ENCODE results near the gene HNRNPC.
"Not testable (repeated sequence)": the region's sequence is repeated elsewhere in the genome, so short reads cannot be mapped to it uniquely, and the experiment has no call there.

The HNRNPC gene

DNA sequence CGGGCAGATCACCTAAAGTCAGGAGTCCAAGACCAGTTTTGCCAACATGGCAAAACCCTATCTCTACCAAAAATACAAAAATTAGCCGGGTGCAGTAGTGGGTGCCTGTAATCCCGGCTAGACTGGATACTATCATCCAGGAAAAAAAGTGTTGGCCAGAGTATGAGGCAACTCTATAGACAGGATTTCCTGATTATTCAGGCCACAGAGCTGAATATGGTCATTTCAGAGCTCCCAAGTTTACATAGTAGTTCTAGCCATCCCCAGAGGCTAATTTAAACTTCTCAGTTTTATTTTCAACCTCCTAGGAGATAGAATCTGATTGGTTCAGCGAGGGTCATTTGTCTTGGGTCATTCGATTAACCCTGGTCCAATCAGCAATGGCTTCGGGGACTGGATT lies 17.9 kb upstream of the HNRNPC start:
- Histone ChIP-seq H3K9me3 (ENCODE audit: severe bottlenecking) (no peaks in the 10 kb centered on the region), H3K4me3 (ENCODE audit: severe bottlenecking) (no peak overlapping the region), H3K27me3 (ENCODE audit: insufficient read depth, poor library complexity, severe bottlenecking) (no peaks in the 10 kb centered on the region), H3K4me1 (ENCODE audit: insufficient read depth, poor library complexity, severe bottlenecking) (no peaks in the 10 kb centered on the region), H3K36me3 (ENCODE audit: low read depth) (no peaks in the 10 kb centered on the region), H3K27ac (ENCODE audit: poor library complexity, severe bottlenecking) (no peak overlapping the region)
- no peak for DNase-seq (ENCODE audit: low spot score)
- ATAC-seq (ENCODE audit: low read depth): no peak
- TF ChIP-seq, protein P1, sequence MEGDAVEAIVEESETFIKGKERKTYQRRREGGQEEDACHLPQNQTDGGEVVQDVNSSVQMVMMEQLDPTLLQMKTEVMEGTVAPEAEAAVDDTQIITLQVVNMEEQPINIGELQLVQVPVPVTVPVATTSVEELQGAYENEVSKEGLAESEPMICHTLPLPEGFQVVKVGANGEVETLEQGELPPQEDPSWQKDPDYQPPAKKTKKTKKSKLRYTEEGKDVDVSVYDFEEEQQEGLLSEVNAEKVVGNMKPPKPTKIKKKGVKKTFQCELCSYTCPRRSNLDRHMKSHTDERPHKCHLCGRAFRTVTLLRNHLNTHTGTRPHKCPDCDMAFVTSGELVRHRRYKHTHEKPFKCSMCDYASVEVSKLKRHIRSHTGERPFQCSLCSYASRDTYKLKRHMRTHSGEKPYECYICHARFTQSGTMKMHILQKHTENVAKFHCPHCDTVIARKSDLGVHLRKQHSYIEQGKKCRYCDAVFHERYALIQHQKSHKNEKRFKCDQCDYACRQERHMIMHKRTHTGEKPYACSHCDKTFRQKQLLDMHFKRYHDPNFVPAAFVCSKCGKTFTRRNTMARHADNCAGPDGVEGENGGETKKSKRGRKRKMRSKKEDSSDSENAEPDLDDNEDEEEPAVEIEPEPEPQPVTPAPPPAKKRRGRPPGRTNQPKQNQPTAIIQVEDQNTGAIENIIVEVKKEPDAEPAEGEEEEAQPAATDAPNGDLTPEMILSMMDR (IDR thresholded peaks at IDR 0.05; ENCODE audit: poor library complexity, severe bottlenecking): no peak

GRCh38 chr14:21286516-21286915 lies 17.3 kb upstream of the HNRNPC start:
- not testable (repeated sequence) for ATAC-seq (ENCODE audit: low read depth); H3K27ac ChIP-seq (ENCODE audit: poor library complexity, severe bottlenecking); DNase-seq (ENCODE audit: low spot score)

GRCh38 chr14:21281917-21282316 lies 12.7 kb upstream of the HNRNPC start:
- not testable (repeated sequence) for ATAC-seq (ENCODE audit: low read depth); DNase-seq (ENCODE audit: low spot score); H3K36me3 ChIP-seq (ENCODE audit: low read depth); H3K27ac ChIP-seq (ENCODE audit: poor library complexity, severe bottlenecking); H3K4me1 ChIP-seq (ENCODE audit: insufficient read depth, poor library complexity, severe bottlenecking); H3K4me3 ChIP-seq (ENCODE audit: severe bottlenecking); H3K9me3 ChIP-seq (ENCODE audit: severe bottlenecking); H3K27me3 ChIP-seq (ENCODE audit: insufficient read depth, poor library complexity, severe bottlenecking)

More at GRCh38 chr14:21286516-21286915, 17.3 kb upstream of the HNRNPC start:
- not testable (repeated sequence) for H3K9me3 ChIP-seq (ENCODE audit: severe bottlenecking); H3K4me3 ChIP-seq (ENCODE audit: severe bottlenecking); H3K4me1 ChIP-seq (ENCODE audit: insufficient read depth, poor library complexity, severe bottlenecking); H3K36me3 ChIP-seq (ENCODE audit: low read depth); H3K27me3 ChIP-seq (ENCODE audit: insufficient read depth, poor library complexity, severe bottlenecking)

DNA sequence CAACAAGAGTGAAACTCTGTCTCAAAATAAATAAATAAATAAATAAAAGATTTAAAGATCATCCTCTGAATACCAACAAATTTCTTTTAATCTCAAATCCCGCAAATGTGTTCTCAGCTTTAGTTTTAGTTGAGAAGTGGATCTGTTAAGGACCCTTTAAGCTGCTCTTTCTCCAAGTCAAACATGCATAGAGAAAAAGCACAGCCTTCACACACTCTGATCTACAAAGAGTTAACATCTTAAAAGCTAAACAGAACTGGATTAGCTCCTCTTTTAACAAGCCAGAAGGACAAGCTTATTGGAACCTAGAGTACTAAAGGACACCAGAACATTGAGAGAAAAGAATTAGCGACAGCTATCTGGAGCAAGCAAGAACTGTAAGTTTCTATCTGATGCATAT lies 10.5 kb upstream of the HNRNPC start, which contains the start of gene RPGRIP1:
RPGRIP1 (plus strand) TSS at position 301 of the 400 bp plus-strand sequence. CDS start 7,894 bp downstream, outside the sequence.
- TF ChIP-seq, protein P1 (IDR thresholded peaks at IDR 0.05; ENCODE audit: poor library complexity, severe bottlenecking): no peak
- ATAC-seq (ENCODE audit: low read depth) (no peak), DNase-seq (ENCODE audit: low spot score) (no peak)
- no peaks in the 10 kb centered on the region for H3K4me1 ChIP-seq (ENCODE audit: insufficient read depth, poor library complexity, severe bottlenecking)
- H3K27ac ChIP-seq (ENCODE audit: poor library complexity, severe bottlenecking): no peak within 1 kb of the TSS
- no peaks in the 10 kb centered on the region for H3K36me3 ChIP-seq (ENCODE audit: low read depth)
- no peak within 1 kb of the TSS for H3K4me3 ChIP-seq (ENCODE audit: severe bottlenecking)
- H3K27me3 ChIP-seq (ENCODE audit: insufficient read depth, poor library complexity, severe bottlenecking): no peaks in the 10 kb centered on the region
- H3K9me3 ChIP-seq (ENCODE audit: severe bottlenecking): no peaks in the 10 kb centered on the region

GRCh38 chr14:21278632-21279031 lies 9.4 kb upstream of the HNRNPC start:
- Histone ChIP-seq H3K27ac (ENCODE audit: poor library complexity, severe bottlenecking) (no peak overlapping the region), H3K4me3 (ENCODE audit: severe bottlenecking) (no peak overlapping the region), H3K36me3 (ENCODE audit: low read depth) (no peaks in the 10 kb centered on the region), H3K27me3 (ENCODE audit: insufficient read depth, poor library complexity, severe bottlenecking) (no peaks in the 10 kb centered on the region), H3K4me1 (ENCODE audit: insufficient read depth, poor library complexity, severe bottlenecking) (no peaks in the 10 kb centered on the region), H3K9me3 (ENCODE audit: severe bottlenecking) (no peaks in the 10 kb centered on the region)
- DNase-seq (ENCODE audit: low spot score) (no peak), ATAC-seq (ENCODE audit: low read depth) (no peak)
- TF ChIP-seq, protein P1 (IDR thresholded peaks at IDR 0.05; ENCODE audit: poor library complexity, severe bottlenecking): no peak

- H3K4me3 ChIP-seq (ENCODE audit: severe bottlenecking): no peak overlapping the region
- no peaks in the 10 kb centered on the region for H3K9me3 ChIP-seq (ENCODE audit: severe bottlenecking)
- TF ChIP-seq, protein P1 (IDR thresholded peaks at IDR 0.05; ENCODE audit: poor library complexity, severe bottlenecking): no peak
- DNase-seq (ENCODE audit: low spot score) (no peak), ATAC-seq (ENCODE audit: low read depth) (no peak)
- H3K4me1 ChIP-seq (ENCODE audit: insufficient read depth, poor library complexity, severe bottlenecking): no peaks in the 10 kb centered on the region
- no peaks in the 10 kb centered on the region for H3K27me3 ChIP-seq (ENCODE audit: insufficient read depth, poor library complexity, severe bottlenecking)
- H3K27ac ChIP-seq (ENCODE audit: poor library complexity, severe bottlenecking): no peak overlapping the region
- H3K36me3 ChIP-seq (ENCODE audit: low read depth): no peaks in the 10 kb centered on the region
Observed at GRCh38 chr14:21275261-21275858, 6.1 kb upstream of the HNRNPC start.

DNA sequence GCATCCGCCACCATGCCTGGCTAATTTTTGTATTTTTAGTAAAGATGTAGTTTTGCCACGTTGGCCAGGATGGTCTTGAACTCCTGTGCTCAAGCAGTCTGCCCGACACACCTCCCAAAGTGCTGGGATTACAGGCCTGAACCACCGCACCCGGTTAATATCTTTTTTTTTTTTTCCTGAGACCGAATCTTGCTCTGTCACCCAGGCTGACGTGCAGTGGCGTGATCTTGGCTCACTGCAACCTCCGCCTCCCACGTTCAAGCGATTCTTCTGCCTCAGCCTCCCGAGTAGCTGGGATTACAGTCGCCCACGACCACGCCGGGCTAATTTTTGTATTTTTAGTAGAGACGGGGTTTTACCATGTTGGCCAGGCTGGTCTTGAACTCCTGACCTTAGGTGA lies 3.4 kb upstream of the HNRNPC start:
- H3K27me3 ChIP-seq (ENCODE audit: insufficient read depth, poor library complexity, severe bottlenecking); H3K27ac ChIP-seq (ENCODE audit: poor library complexity, severe bottlenecking); ATAC-seq (ENCODE audit: low read depth); H3K4me1 ChIP-seq (ENCODE audit: insufficient read depth, poor library complexity, severe bottlenecking); H3K9me3 ChIP-seq (ENCODE audit: severe bottlenecking); H3K4me3 ChIP-seq (ENCODE audit: severe bottlenecking); DNase-seq (ENCODE audit: low spot score): not testable (repeated sequence)
- H3K36me3 ChIP-seq (ENCODE audit: low read depth): peaks cover 14% of the 10 kb centered on the region

All from RWPE2 (cell line).